ENCODE measurements around the gene CDH4. TPM values are rescaled to one million over a fixed set of nuclear protein-coding genes. Genes with fewer than 3 reads are reported as not detected.

Gene CDH4
- total RNA-seq, 1 donor from 2014 or later: not detected

GRCh38 chr20:61564628-61565027 is 312.6 kb downstream of the CDH4 start:
- intact Hi-C loops (cut with DNase I): no loop called here
- H3K27me3 ChIP-seq: no peaks in the 10 kb centered on the region
- no peaks in the 10 kb centered on the region for H3K9me3 ChIP-seq
- H3K36me3 ChIP-seq: no peaks in the 10 kb centered on the region
- no peaks in the 10 kb centered on the region for H3K4me1 ChIP-seq
- no peak overlapping the region for H3K27ac ChIP-seq
- TF ChIP-seq, protein P1, sequence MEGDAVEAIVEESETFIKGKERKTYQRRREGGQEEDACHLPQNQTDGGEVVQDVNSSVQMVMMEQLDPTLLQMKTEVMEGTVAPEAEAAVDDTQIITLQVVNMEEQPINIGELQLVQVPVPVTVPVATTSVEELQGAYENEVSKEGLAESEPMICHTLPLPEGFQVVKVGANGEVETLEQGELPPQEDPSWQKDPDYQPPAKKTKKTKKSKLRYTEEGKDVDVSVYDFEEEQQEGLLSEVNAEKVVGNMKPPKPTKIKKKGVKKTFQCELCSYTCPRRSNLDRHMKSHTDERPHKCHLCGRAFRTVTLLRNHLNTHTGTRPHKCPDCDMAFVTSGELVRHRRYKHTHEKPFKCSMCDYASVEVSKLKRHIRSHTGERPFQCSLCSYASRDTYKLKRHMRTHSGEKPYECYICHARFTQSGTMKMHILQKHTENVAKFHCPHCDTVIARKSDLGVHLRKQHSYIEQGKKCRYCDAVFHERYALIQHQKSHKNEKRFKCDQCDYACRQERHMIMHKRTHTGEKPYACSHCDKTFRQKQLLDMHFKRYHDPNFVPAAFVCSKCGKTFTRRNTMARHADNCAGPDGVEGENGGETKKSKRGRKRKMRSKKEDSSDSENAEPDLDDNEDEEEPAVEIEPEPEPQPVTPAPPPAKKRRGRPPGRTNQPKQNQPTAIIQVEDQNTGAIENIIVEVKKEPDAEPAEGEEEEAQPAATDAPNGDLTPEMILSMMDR (IDR thresholded peaks at IDR 0.05): no peak
- H3K4me3 ChIP-seq: no peak overlapping the region
- DNase-seq (ENCODE audit: low spot score in 2 of 2): no peak

DNA sequence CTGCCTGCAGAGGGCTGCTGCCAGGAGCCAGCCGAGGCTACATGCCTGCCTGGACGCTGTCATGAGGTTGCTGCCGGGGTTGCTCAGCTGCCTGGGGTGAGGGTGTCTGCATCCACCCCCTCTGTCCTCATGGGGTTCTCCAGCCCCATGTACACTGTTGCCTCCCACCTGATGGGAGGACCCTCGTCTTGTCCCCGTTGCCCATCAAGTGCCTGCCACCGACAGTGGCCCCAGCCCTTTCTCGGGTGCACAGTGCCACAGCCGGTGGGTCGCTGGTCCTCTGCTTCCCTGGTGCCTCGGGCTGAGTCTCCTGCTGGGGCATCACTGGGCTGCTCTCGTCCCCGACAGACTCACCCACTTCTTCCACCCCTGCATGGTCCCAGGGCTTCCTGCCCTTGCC is 313.7 kb downstream of the CDH4 start:
- no peaks in the 10 kb centered on the region for H3K4me1 ChIP-seq
- TF ChIP-seq, protein P1 (IDR thresholded peaks at IDR 0.05): no peak
- no peak for DNase-seq (ENCODE audit: low spot score in 2 of 2)
- no peaks in the 10 kb centered on the region for H3K36me3 ChIP-seq
- H3K9me3 ChIP-seq: no peaks in the 10 kb centered on the region
- intact Hi-C loops (cut with DNase I): no loop called here
- no peaks in the 10 kb centered on the region for H3K27me3 ChIP-seq
- no peak overlapping the region for H3K4me3 ChIP-seq
- no peak overlapping the region for H3K27ac ChIP-seq

- Histone ChIP-seq H3K4me3 (no peak overlapping the region), H3K36me3 (no peaks in the 10 kb centered on the region), H3K27me3 (no peaks in the 10 kb centered on the region), H3K9me3 (no peaks in the 10 kb centered on the region), H3K27ac (no peak overlapping the region), H3K4me1 (no peaks in the 10 kb centered on the region)
- intact Hi-C loops (cut with DNase I): no loop called here
- DNase-seq (ENCODE audit: low spot score in 2 of 2): no peak
- TF ChIP-seq, protein P1 (IDR thresholded peaks at IDR 0.05): no peak
Measured at GRCh38 chr20:61566691-61567090, 314.6 kb downstream of the CDH4 start.

GRCh38 chr20:61567204-61567603 is 315.1 kb downstream of the CDH4 start:
- Histone ChIP-seq H3K4me1 (no peaks in the 10 kb centered on the region), H3K27ac (no peak overlapping the region), H3K27me3 (no peaks in the 10 kb centered on the region), H3K9me3 (no peaks in the 10 kb centered on the region), H3K4me3 (no peak overlapping the region), H3K36me3 (no peaks in the 10 kb centered on the region)
- DNase-seq (ENCODE audit: low spot score in 2 of 2): no peak
- TF ChIP-seq, protein P1 (IDR thresholded peaks at IDR 0.05): no peak
- intact Hi-C loops (cut with DNase I): no loop called here

GRCh38 chr20:61569825-61570224 is 317.8 kb downstream of the CDH4 start:
- H3K4me1 ChIP-seq: no peaks in the 10 kb centered on the region
- H3K27ac ChIP-seq: no peak overlapping the region
- no peaks in the 10 kb centered on the region for H3K9me3 ChIP-seq
- no peak overlapping the region for H3K4me3 ChIP-seq
- DNase-seq (ENCODE audit: low spot score in 2 of 2): no peak
- TF ChIP-seq, protein P1 (IDR thresholded peaks at IDR 0.05): no peak
- intact Hi-C loops (cut with DNase I): no loop called here
- H3K36me3 ChIP-seq: no peaks in the 10 kb centered on the region
- H3K27me3 ChIP-seq: no peaks in the 10 kb centered on the region

- no peak for DNase-seq (ENCODE audit: low spot score in 2 of 2)
- Histone ChIP-seq H3K27me3 (no peaks in the 10 kb centered on the region), H3K9me3 (no peaks in the 10 kb centered on the region), H3K36me3 (no peaks in the 10 kb centered on the region), H3K4me1 (no peaks in the 10 kb centered on the region), H3K27ac (no peak overlapping the region), H3K4me3 (no peak overlapping the region)
- TF ChIP-seq, protein P1 (IDR thresholded peaks at IDR 0.05): no peak
- intact Hi-C loops (cut with DNase I): no loop called here
Measured at GRCh38 chr20:61570646-61571195, 318.7 kb downstream of the CDH4 start.
